Kidney (tissue), 14 donors: ENCODE results near the gene CAAP1. TPM values are rescaled to one million over a fixed set of nuclear protein-coding genes. Genes with fewer than 3 reads are reported as not detected.

Experiments used
- DNase-seq, 5 donors: peaks; one replicate each; pipeline ENCODE4 v3.0.0-alpha.2; 2013 to 2020
- FAIRE-seq: peaks from 2 replicates; lab custom pipeline; 2012; peaks lifted over from hg19 to GRCh38; lab: Jason Lieb, UNC
- H3K27ac ChIP-seq, 2 donors: one replicate each; pipeline ENCODE4 v1.7.0; 2013; ENCODE audit warnings: low read depth in 2 of 2, low read length in 2 of 2, inconsistent platforms in 1 of 2
- H3K27me3 ChIP-seq: one replicate; pipeline ENCODE4 v1.7.1; 2013; ENCODE audit warnings: low read length, inconsistent platforms; ENCODE audit not compliant: control insufficient read depth, insufficient read depth
- H3K36me3 ChIP-seq, 3 donors: one replicate each; pipeline versions ENCODE4 v1.7.0 to v1.7.1; 2013; ENCODE audit warnings: low read length in 3 of 3, control low read depth in 1 of 3, inconsistent platforms in 1 of 3; ENCODE audit not compliant: insufficient read depth in 3 of 3, control insufficient read depth in 2 of 3
- H3K4me1 ChIP-seq, 3 donors: one replicate each; pipeline versions ENCODE4 v1.7.0 to v1.7.1; 2013; ENCODE audit warnings: low read length in 3 of 3, inconsistent platforms in 1 of 3, low read depth in 1 of 3; ENCODE audit not compliant: control insufficient read depth in 2 of 3, insufficient read depth in 2 of 3
- H3K4me3 ChIP-seq, 3 donors: one replicate each; pipeline versions ENCODE4 v1.7.0 to v1.8.1; 2013; ENCODE audit warnings: low read length in 3 of 3, control low read depth in 1 of 3, inconsistent platforms in 1 of 3
- H3K9ac ChIP-seq, 3 donors: one replicate each; pipeline versions ENCODE4 v1.7.0 to v1.7.1; 2013; ENCODE audit warnings: low read length in 3 of 3, control low read depth in 1 of 3, inconsistent platforms in 1 of 3
- H3K9me3 ChIP-seq, 3 donors: one replicate each; pipeline versions ENCODE4 v1.7.0 to v1.7.1; 2013; ENCODE audit warnings: low read length in 3 of 3, control low read depth in 1 of 3, inconsistent platforms in 1 of 3; ENCODE audit not compliant: control insufficient read depth in 2 of 3, insufficient read depth in 1 of 3
- CTCF ChIP-seq: IDR thresholded peaks from 3 replicates; pipeline ENCODE4 v1.5.1; 2012; ENCODE audit warnings: mild to moderate bottlenecking, moderate library complexity, borderline replicate concordance; ENCODE audit not compliant: insufficient read depth; ENCODE audit errors: extremely low read depth
- intact Hi-C: fragments of 100-400 bp; cut with DNase I; formaldehyde crosslinking; loops from one replicate; pipeline ENCODE4 v1.11.1; 2022
- polyA plus RNA-seq: library from polyadenylated mRNA; stranded (reverse); fragments of 350-450 nt; fragmentation: Illumina TruSeq; extraction: RNeasy Lipid Tissue Mini Kit (QIAGEN cat#74804); gene quantifications from one replicate; pipeline ENCODE4 v1.2.3, GENCODE V29; 2014; ENCODE audit warnings: low read depth, low replicate concordance; ENCODE audit not compliant: insufficient read depth
- total RNA-seq: library from RNA; stranded (reverse); fragmentation: NEBNext Ultra II Directional; extraction: Animal tissue kit (Norgen Biotek cat#: 25700); gene quantifications from one replicate; pipeline ENCODE4 v1.2.1, GENCODE V29; 2021
- donor health status: control.
- donor health status: control.
- donor health status: control.
- donor health status: control.
- donor health status: control.
- donor health status: DM: yes; HTN: yes; CAD: no.
- donor health status: Normal renal cell carcinoma (clear cell type).

The CAAP1 gene
- total and polyA plus RNA-seq, 2 donors from 2014 or later = 15.2 to 23.6 TPM

GRCh38 chr9:26939955-26940711, 47.5 kb upstream of the CAAP1 start:
- Histone ChIP-seq H3K9me3 (peaks cover 0 to 5% (median 0%) of the 10 kb centered on the region in 3 donors), H3K36me3 (no peaks in the 10 kb centered on the region), H3K4me3 (no peak overlapping the region), H3K4me1 (no peaks in the 10 kb centered on the region), H3K27me3 (no peaks in the 10 kb centered on the region), H3K27ac (no peak overlapping the region), H3K9ac (no peak overlapping the region)
- no peak for DNase-seq
- no peak for FAIRE-seq
- no peak for TF ChIP-seq CTCF
- intact Hi-C loops = no loop called here

- no peak overlapping the region for H3K27ac ChIP-seq
- H3K27me3 ChIP-seq = no peaks in the 10 kb centered on the region
- H3K9me3 ChIP-seq = peaks cover 0 to 5% (median 0%) of the 10 kb centered on the region in 3 donors
- DNase-seq = no peak
- H3K4me3 ChIP-seq = no peak overlapping the region
- no peaks in the 10 kb centered on the region for H3K36me3 ChIP-seq
- H3K4me1 ChIP-seq = no peaks in the 10 kb centered on the region
- intact Hi-C loops = no loop called here
- no peak overlapping the region for H3K9ac ChIP-seq
- TF ChIP-seq CTCF = no peak
- no peak for FAIRE-seq
Observed at GRCh38 chr9:26937816-26938371, 45.3 kb upstream of the CAAP1 start.

GRCh38 chr9:26935847-26936246, 43.2 kb upstream of the CAAP1 start:
- FAIRE-seq (no peak), DNase-seq (no peak)
- no peaks in the 10 kb centered on the region for H3K4me1 ChIP-seq
- peaks cover 0 to 5% (median 0%) of the 10 kb centered on the region in 3 donors for H3K9me3 ChIP-seq
- no peak overlapping the region for H3K27ac ChIP-seq
- no peaks in the 10 kb centered on the region for H3K27me3 ChIP-seq
- H3K9ac ChIP-seq = no peak overlapping the region
- intact Hi-C loops = no loop called here
- H3K36me3 ChIP-seq = no peaks in the 10 kb centered on the region
- no peak for TF ChIP-seq CTCF
- no peak overlapping the region for H3K4me3 ChIP-seq
